Muscle of arm (tissue), 12 donors: ENCODE results near the gene VENTX. TPM values are rescaled to one million over a fixed set of nuclear protein-coding genes. Genes with fewer than 3 reads are reported as not detected.
"Not testable (repeated sequence)": the region's sequence is repeated elsewhere in the genome, so short reads cannot be mapped to it uniquely, and the experiment has no call there.

ENCODE experiments used
- DNase-seq: peaks from one replicate; pipeline ENCODE4 v3.0.0-alpha.2; 2013
- polyA plus RNA-seq, 12 donors: library from polyadenylated mRNA; unstranded; fragments of 120-200 nt; gene quantifications; one replicate each; pipeline ENCODE4 v1.2.1, GENCODE V29; 2013; ENCODE audit not compliant: insufficient read length in 12 of 12

Gene VENTX
- polyA plus RNA-seq, 12 donors = 0.15 to 0.43 (median 0.19) TPM; not detected in 2

- no peak for DNase-seq
These were observed 16.9 kb downstream of the VENTX start for GRCh38 chr10:133254421-133255120.

- DNase-seq = no peak
These were observed 17.7 kb downstream of the VENTX start for GRCh38 chr10:133255323-133255722.

- no peak for DNase-seq
These were observed 19.9 kb downstream of the VENTX start for GRCh38 chr10:133257489-133258065.

GRCh38 chr10:133258066-133258817, 20.6 kb downstream of the VENTX start:
- no peak for DNase-seq

- DNase-seq = peak; percentile 36
These were observed 21.4 kb downstream of the VENTX start for GRCh38 chr10:133258818-133259601.

GRCh38 chr10:133259602-133259989, 21.9 kb downstream of the VENTX start:
- DNase-seq = no peak

- no peak for DNase-seq
These were observed 23.5 kb downstream of the VENTX start for GRCh38 chr10:133260895-133261725.

- no peak for DNase-seq
These were observed 24.2 kb downstream of the VENTX start for GRCh38 chr10:133261726-133262325.

GRCh38 chr10:133262696-133263095, 25.0 kb downstream of the VENTX start:
- no peak for DNase-seq

- no peak for DNase-seq
These were observed 26.0 kb downstream of the VENTX start for GRCh38 chr10:133263674-133264073.

GRCh38 chr10:133264461-133264860, 26.8 kb downstream of the VENTX start:
- no peak for DNase-seq

- not testable (repeated sequence) for DNase-seq
These were observed 27.4 kb downstream of the VENTX start for GRCh38 chr10:133265052-133265451.

GRCh38 chr10:133266056-133266795, 28.6 kb downstream of the VENTX start:
- no peak for DNase-seq

GRCh38 chr10:133267293-133267692, 29.6 kb downstream of the VENTX start:
- DNase-seq = no peak

- DNase-seq = no peak
These were observed 30.2 kb downstream of the VENTX start for GRCh38 chr10:133267829-133268228.

GRCh38 chr10:133268532-133268931, 30.9 kb downstream of the VENTX start:
- no peak for DNase-seq

GRCh38 chr10:133269367-133269766, 31.7 kb downstream of the VENTX start:
- no peak for DNase-seq

- no peak for DNase-seq
These were observed 32.5 kb downstream of the VENTX start for GRCh38 chr10:133270204-133270603.

GRCh38 chr10:133270773-133271297, 33.2 kb downstream of the VENTX start:
- no peak for DNase-seq
